HCT116 (cell line): ENCODE data around the gene C19orf38. TPM values are rescaled to one million over a fixed set of nuclear protein-coding genes. Genes with fewer than 3 reads are reported as not detected.

ENCODE experiments used
- ATAC-seq: fragments of 200-7000 bp; cut with Tn5 transposase; 2 replicates; pipeline ENCODE4 v1.9.1; 2020; ENCODE audit warnings: mild to moderate bottlenecking, moderate library complexity
- BruUV-seq: library from RNA; stranded (reverse); fragments of 400-500 nt; replicated peaks from 2 replicates; lab custom pipeline; 2021; lab: Mats Ljungman, UMichigan
- CTCF ChIA-PET: fragments of 300-600 bp; sonication (Branson Sonifier 250); formaldehyde crosslinking; loops from one replicate; lab custom pipeline; 2021; ENCODE audit warnings: antibody characterized with exemption; lab: Charles Lee
- POLR2A ChIA-PET: fragments of 300-600, 350-600 bp; sonication (Branson Sonifier 250); formaldehyde crosslinking; loops from one replicate; lab custom pipeline; 2021; ENCODE audit warnings: antibody characterized with exemption; lab: Charles Lee
- RAD21 ChIA-PET, 2 experiments: fragments of 300-600 bp; sonication (Branson Sonifier 250); formaldehyde crosslinking; loops; one replicate each; lab custom pipeline; 2023; ENCODE audit warnings: low total read pairs in 2 of 2; ENCODE audit not compliant: uncharacterized antibody in 2 of 2, unreplicated experiment in 2 of 2, low non-redundant PET in 1 of 2; lab: Charles Lee
- DNase-seq: peaks from one replicate; pipeline ENCODE4 v3.0.0-alpha.2; 2010; ENCODE audit warnings: low read depth, low spot score
- H2AFZ ChIP-seq: fragments of 200-600 bp; shearing (Covaris generic), sonication (generic); 2 replicates; pipeline ENCODE4 v1.6.1; 2017; ENCODE audit warnings: low read depth, mixed run types, mixed read lengths, antibody characterized with exemption, low read length; ENCODE audit not compliant: poor library complexity, severe bottlenecking
- H3K27ac ChIP-seq: 2 replicates; pipeline ENCODE4 v1.5.1; 2012; ENCODE audit warnings: low read depth, low read length
- H3K27me3 ChIP-seq: fragments of 200-600 bp; sonication (generic); 2 replicates; pipeline ENCODE4 v1.6.1; 2016; ENCODE audit warnings: mixed run types, low read length, mixed read lengths; ENCODE audit not compliant: insufficient read depth
- H3K36me3 ChIP-seq, 2 experiments: fragments of 200-500 bp in 1 of 2; fragments of 200-600 bp in 1 of 2; sonication (Bioruptor generic) in 1 of 2; sonication (generic) in 1 of 2; 2 replicates each; pipeline versions ENCODE4 v1.5.1 to v1.6.1; 2014 to 2016; ENCODE audit warnings: low read length in 2 of 2, inconsistent platforms in 1 of 2, mixed read lengths in 1 of 2, mixed run types in 1 of 2; ENCODE audit not compliant: insufficient read depth in 2 of 2, control insufficient read depth in 1 of 2
- H3K4me1 ChIP-seq, 2 experiments: fragments of 200-600 bp in 1 of 2; sonication (generic) in 1 of 2; 2 replicates each; pipeline versions ENCODE4 v1.5.1 to v1.6.1; 2012 to 2017; ENCODE audit warnings: low read length in 2 of 2, inconsistent platforms in 1 of 2, mild to moderate bottlenecking in 1 of 2, mixed read lengths in 1 of 2, mixed run types in 1 of 2, moderate library complexity in 1 of 2; ENCODE audit not compliant: insufficient read depth in 2 of 2, control insufficient read depth in 1 of 2
- H3K4me2 ChIP-seq: fragments of 200-600 bp; sonication (generic); 2 replicates; pipeline ENCODE4 v1.6.1; 2017; ENCODE audit warnings: mixed run types, low read length, mixed read lengths
- H3K4me3 ChIP-seq, 2 experiments: fragments of 200-600 bp in 1 of 2; sonication (generic) in 1 of 2; replicated peaks in 1 of 2; 2 replicates each; pipeline ENCODE4 v1.5.1; 2011 to 2016; ENCODE audit warnings: low read length in 2 of 2, control low read depth in 1 of 2, low read depth in 1 of 2, mild to moderate bottlenecking in 1 of 2, mixed read lengths in 1 of 2, mixed run types in 1 of 2
- H3K79me2 ChIP-seq: fragments of 200-600 bp; sonication (generic); 2 replicates; pipeline ENCODE4 v1.6.1; 2017; ENCODE audit warnings: mild to moderate bottlenecking, mixed run types, low read length, moderate library complexity, mixed read lengths; ENCODE audit not compliant: insufficient read depth
- H3K9ac ChIP-seq: fragments of 200-600 bp; sonication (generic); 2 replicates; pipeline ENCODE4 v1.6.1; 2016; ENCODE audit warnings: low read length, mixed read lengths
- H3K9me2 ChIP-seq: fragments of 200-600 bp; sonication (generic), shearing (Covaris generic); 2 replicates; pipeline ENCODE4 v1.6.1; 2017; ENCODE audit warnings: mixed run types, mild to moderate bottlenecking, moderate library complexity; ENCODE audit not compliant: insufficient read depth
- H3K9me3 ChIP-seq, 2 experiments: fragments of 200-500 bp in 1 of 2; fragments of 200-600 bp in 1 of 2; sonication (Bioruptor generic) in 1 of 2; sonication (generic) in 1 of 2; 2 replicates each; pipeline ENCODE4 v1.6.1; 2014 to 2017; ENCODE audit warnings: low read length in 2 of 2, mixed read lengths in 2 of 2, inconsistent platforms in 1 of 2, low read depth in 1 of 2, mild to moderate bottlenecking in 1 of 2, mixed run types in 1 of 2, moderate library complexity in 1 of 2; ENCODE audit not compliant: control insufficient read depth in 1 of 2, insufficient read depth in 1 of 2
- H4K20me1 ChIP-seq: fragments of 200-600 bp; sonication (generic), shearing (Covaris generic); 2 replicates; pipeline ENCODE4 v1.6.1; 2017; ENCODE audit warnings: mixed run types, mild to moderate bottlenecking, moderate library complexity; ENCODE audit not compliant: insufficient read depth
- ATF3 ChIP-seq: IDR thresholded peaks from 2 replicates; pipeline ENCODE4 v1.6.1; 2012
- EZH2 ChIP-seq: fragments of 200-600 bp; sonication (generic); IDR thresholded peaks from 2 replicates; pipeline ENCODE4 v1.6.1; 2017; ENCODE audit warnings: antibody characterized with exemption, mixed run types
- FOSL1 ChIP-seq: IDR thresholded peaks from 2 replicates; pipeline ENCODE4 v1.6.1; 2012; ENCODE audit warnings: low read depth
- JUND ChIP-seq: IDR thresholded peaks from 2 replicates; pipeline ENCODE4 v1.6.1; 2012
- RAD21 ChIP-seq: IDR thresholded peaks from 2 replicates; pipeline ENCODE4 v1.6.1; 2012; ENCODE audit warnings: low read depth, mild to moderate bottlenecking
- SIN3A ChIP-seq: IDR thresholded peaks from 2 replicates; pipeline ENCODE4 v1.6.1; 2012; ENCODE audit warnings: low read depth
- SP1 ChIP-seq: IDR thresholded peaks from 2 replicates; pipeline ENCODE4 v1.6.1; 2012; ENCODE audit warnings: low read depth
- YY1 ChIP-seq: IDR thresholded peaks from 2 replicates; pipeline ENCODE4 v1.6.1; 2011; ENCODE audit warnings: low read length, low read depth, moderate library complexity, mild to moderate bottlenecking; ENCODE audit not compliant: insufficient replicate concordance; ENCODE audit errors: extremely low read depth
- intact Hi-C: fragments of 100-400 bp; cut with micrococcal nuclease; formaldehyde crosslinking; loops from 2 replicates; pipeline ENCODE4 v1.10.0; 2022
- total RNA-seq: library from RNA; stranded (reverse); gene quantifications from one replicate; pipeline ENCODE4 v1.2.1, GENCODE V29; 2021; ENCODE audit not compliant: unreplicated experiment
- TF ChIP-seq, protein P1 (sequence below): IDR thresholded peaks from 2 replicates; pipeline ENCODE4 v1.6.1; 2012

Gene C19orf38
- total RNA-seq, 1 experiment from 2014 or later: 0.74 TPM

DNA sequence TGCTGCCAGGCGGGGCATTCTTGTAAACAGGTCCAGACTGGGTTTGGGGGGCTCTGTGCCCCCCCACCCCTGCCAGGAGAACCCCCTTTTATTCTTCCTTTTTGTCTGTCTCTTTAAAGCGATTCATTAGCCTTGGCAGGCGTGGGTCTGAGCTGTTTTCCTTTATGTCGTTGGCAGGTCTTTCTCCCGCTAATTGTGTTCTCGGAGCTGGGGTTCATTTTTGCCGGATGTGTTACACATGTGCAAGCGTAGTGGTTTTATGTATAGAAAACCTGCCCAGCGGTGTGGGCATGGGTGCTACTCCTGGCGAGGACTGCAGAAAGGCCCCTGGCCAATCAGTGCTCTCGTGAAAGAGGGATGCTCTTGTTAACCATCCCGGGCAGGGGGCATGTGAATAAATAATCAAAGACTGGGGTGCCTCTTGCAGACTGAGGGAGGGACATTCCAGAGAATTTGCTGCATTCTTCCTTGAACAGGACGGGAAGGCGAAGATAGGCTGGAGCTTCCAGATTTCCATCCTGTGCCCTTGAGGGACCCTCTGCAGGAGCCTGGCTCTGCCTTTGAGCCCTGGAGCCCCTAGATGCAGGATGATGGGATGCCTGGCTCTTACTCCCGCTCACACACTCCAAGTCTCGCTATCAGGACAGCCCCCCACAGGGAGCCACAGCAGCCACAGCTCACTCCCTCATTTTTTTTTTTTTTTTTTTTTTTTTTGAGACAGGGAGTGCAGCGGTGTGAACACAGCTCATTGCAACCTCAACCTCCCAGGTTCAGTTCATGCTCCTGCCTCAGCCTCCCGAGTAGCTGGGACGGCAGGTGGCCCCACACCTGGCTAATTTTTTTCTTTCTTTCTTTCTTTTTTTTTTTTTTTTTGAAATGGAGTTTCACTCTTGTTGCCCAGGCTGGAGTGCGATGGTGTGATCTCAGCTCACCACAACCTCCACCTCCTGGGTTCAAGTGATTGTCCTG is 37.3 kb downstream of the C19orf38 start (continued):
- TF ChIP-seq RAD21 (no peak), ATF3 (no peak), SP1 (no peak), SIN3A (no peak), EZH2 (no peak), YY1 (no peak)
- TF ChIP-seq, protein P1, sequence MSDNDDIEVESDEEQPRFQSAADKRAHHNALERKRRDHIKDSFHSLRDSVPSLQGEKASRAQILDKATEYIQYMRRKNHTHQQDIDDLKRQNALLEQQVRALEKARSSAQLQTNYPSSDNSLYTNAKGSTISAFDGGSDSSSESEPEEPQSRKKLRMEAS: no peak

DNA sequence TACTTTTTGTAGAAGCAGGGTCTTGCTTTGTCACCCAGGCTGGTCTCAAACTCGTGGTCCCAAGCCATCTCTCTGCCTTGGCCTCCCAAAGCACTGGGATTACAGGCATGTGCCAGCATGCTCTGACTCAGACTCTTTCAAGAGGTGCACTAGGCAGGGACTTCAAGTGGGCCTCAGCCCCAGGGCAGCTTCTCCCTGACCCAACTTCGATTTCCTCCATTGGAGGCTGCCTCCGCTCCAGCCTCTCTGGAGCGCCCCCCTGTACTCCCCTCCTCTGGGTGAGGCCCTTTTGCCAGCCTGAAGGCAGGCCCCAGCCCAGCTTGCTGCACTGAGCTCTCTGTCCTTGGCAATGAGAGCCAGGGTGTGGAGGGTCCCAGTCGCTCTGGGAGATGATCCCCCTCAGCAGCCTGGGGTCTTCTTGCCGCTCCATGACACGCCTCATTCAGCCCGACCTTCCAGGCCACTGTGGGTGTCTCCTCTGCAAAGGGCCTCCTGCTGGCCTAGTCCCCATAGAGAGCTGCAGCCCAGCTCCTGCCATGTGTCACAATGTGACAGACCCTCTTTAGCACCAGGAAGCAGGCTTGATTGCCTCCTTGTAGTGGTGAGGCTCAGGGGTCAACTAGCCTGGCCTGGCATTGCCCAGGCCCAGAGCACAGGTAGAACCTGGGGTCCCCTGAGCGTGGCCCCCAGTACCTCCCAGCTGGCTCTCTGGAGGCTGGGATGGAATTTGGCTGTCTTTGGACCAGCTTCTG is 39.6 kb downstream of the C19orf38 start:
- no peaks in the 10 kb centered on the region for H3K9me2 ChIP-seq
- BruUV-seq: no TSS peak
- no peak overlapping the region for H3K4me3 ChIP-seq
- CTCF ChIA-PET: interaction anchor here (1.4 kb wide), 1 partner anchor 23 kb away, joined by 3 read pairs; no protein-coding TSS in a partner anchor
- H2AFZ ChIP-seq: no peak overlapping the region
- TF ChIP-seq, protein P1: no peak
- TF ChIP-seq FOSL1: no peak
- no peak for TF ChIP-seq JUND
- H3K27ac ChIP-seq: peak overlapping the region; percentile 3
- no peaks in the 10 kb centered on the region for H3K27me3 ChIP-seq
- no peak for DNase-seq
- intact Hi-C loops: no loop called here
- no peaks in the 10 kb centered on the region for H3K36me3 ChIP-seq
- peaks cover 5% of the 10 kb centered on the region; the same call in 1 of the 2 replicates for H4K20me1 ChIP-seq
- no peak for ATAC-seq
- H3K4me2 ChIP-seq: no peak overlapping the region
- H3K9ac ChIP-seq: no peak overlapping the region
- H3K79me2 ChIP-seq: peaks cover 90% of the 10 kb centered on the region
- H3K4me1 ChIP-seq: peaks cover 22 to 58% of the 10 kb centered on the region in 2 experiments
- POLR2A ChIA-PET: interaction anchor here (0.6 kb wide), 1 partner anchor 10 kb away, joined by 3 read pairs; no protein-coding TSS in a partner anchor
- no peaks in the 10 kb centered on the region for H3K9me3 ChIP-seq
- RAD21 ChIA-PET: no interaction called here
